ENCODE results near the gene ULK1.

Gene ULK1

DNA sequence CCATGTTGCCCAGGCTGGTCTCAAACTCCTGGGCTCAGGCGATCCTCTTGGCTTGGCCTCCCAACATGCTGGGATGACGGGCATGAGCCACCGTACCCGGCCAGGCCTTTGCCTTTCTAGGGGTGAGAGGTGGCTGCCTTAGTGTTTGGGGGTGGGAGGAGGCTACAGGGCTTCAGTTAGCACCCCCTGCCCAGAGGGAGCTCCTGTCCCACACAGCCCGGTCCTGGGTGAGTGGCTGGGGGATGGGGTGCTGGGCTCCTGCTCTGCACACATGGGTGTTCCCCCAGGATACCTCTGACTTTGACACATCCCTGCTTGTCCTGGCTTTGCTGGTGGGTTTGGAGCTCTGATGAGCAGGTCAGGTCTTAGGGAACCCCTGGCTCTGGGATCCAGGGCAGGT is 9.9 kb downstream of the ULK1 start:
- TF ChIP-seq, protein P1, sequence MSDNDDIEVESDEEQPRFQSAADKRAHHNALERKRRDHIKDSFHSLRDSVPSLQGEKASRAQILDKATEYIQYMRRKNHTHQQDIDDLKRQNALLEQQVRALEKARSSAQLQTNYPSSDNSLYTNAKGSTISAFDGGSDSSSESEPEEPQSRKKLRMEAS (IDR thresholded peaks at IDR 0.05), result no peak
- TF ChIP-seq YY1 (IDR thresholded peaks at IDR 0.05; ENCODE audit: low read depth) (no peak), NFIC (IDR thresholded peaks at IDR 0.05) (no peak), EP300 (IDR thresholded peaks at IDR 0.05; ENCODE audit: borderline replicate concordance) (no peak), ZBTB7A (IDR thresholded peaks at IDR 0.05; ENCODE audit: low read depth) (no peak)
- TF ChIP-seq, protein P2, sequence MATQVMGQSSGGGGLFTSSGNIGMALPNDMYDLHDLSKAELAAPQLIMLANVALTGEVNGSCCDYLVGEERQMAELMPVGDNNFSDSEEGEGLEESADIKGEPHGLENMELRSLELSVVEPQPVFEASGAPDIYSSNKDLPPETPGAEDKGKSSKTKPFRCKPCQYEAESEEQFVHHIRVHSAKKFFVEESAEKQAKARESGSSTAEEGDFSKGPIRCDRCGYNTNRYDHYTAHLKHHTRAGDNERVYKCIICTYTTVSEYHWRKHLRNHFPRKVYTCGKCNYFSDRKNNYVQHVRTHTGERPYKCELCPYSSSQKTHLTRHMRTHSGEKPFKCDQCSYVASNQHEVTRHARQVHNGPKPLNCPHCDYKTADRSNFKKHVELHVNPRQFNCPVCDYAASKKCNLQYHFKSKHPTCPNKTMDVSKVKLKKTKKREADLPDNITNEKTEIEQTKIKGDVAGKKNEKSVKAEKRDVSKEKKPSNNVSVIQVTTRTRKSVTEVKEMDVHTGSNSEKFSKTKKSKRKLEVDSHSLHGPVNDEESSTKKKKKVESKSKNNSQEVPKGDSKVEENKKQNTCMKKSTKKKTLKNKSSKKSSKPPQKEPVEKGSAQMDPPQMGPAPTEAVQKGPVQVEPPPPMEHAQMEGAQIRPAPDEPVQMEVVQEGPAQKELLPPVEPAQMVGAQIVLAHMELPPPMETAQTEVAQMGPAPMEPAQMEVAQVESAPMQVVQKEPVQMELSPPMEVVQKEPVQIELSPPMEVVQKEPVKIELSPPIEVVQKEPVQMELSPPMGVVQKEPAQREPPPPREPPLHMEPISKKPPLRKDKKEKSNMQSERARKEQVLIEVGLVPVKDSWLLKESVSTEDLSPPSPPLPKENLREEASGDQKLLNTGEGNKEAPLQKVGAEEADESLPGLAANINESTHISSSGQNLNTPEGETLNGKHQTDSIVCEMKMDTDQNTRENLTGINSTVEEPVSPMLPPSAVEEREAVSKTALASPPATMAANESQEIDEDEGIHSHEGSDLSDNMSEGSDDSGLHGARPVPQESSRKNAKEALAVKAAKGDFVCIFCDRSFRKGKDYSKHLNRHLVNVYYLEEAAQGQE (IDR thresholded peaks at IDR 0.05; ENCODE audit: low read depth), result no peak

DNA sequence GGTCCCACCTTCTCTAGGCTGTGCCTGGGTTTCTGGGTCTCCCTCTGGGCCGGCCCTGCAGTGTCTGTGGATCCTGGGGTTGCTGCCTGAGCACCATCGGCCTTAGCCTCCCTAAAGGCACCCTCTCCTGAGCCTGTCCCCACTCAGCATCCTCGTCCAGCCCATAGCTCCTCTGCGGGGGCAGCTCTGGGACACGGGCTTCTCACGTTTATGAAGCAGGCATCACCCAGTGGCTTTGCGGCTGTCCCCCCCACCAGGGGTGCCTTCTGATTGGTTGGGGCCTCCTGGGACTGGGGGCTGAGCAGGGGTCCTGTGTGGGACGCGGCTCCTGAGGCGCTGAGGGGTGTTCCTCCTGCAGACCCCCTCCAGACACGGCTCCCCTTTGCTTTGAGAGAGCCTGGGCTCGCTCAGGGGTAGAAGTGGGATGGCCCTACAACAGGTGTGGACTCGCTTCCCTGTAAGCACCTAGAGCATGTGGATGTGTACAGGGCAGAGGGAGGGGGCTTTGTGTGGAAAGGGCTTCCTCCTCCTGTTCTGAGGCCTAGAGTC is 10.7 kb downstream of the ULK1 start:
- TF ChIP-seq, protein P3, sequence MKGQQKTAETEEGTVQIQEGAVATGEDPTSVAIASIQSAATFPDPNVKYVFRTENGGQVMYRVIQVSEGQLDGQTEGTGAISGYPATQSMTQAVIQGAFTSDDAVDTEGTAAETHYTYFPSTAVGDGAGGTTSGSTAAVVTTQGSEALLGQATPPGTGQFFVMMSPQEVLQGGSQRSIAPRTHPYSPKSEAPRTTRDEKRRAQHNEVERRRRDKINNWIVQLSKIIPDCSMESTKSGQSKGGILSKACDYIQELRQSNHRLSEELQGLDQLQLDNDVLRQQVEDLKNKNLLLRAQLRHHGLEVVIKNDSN (IDR thresholded peaks at IDR 0.05), result no peak

DNA sequence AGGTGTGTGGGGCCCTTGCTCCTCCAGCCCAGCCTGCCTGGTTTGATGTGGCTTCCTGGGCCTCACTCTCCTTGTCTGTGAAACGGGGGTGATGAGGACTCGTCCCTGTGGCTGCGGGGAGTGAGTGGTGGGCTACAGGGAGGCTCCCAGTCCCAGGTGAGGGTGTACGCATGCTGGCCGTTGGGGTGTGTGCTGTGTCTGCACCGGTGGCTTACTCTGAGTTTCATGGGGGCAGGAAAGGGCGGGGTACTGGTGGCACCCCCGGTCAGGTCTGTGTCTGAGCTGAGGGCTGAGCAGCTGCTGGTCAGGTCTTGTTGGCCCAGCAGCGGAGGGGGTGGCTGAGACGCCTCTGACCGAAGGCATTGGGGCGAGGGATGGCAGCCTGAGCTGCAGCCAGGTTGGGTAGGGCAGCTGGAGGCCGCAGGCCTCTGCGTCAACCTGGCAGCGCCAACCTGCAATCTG is 11.2 kb downstream of the ULK1 start:
- TF ChIP-seq YY1 (IDR thresholded peaks at IDR 0.05; ENCODE audit: low read depth) (no peak), TAF1 (IDR thresholded peaks at IDR 0.05; ENCODE audit: low read depth) (no peak), TEAD4 (IDR thresholded peaks at IDR 0.05) (no peak), EGR1 (IDR thresholded peaks at IDR 0.05) (no peak), TCF12 (IDR thresholded peaks at IDR 0.05; ENCODE audit: low read depth) (no peak), EP300 (IDR thresholded peaks at IDR 0.05; ENCODE audit: borderline replicate concordance) (no peak), FOXM1 (IDR thresholded peaks at IDR 0.05; ENCODE audit: borderline replicate concordance, low read depth) (no peak), CEBPB (IDR thresholded peaks at IDR 0.05) (no peak), NFIC (IDR thresholded peaks at IDR 0.05) (no peak), RAD21 (IDR thresholded peaks at IDR 0.05; ENCODE audit: low read depth) (no peak), ZBTB7A (IDR thresholded peaks at IDR 0.05; ENCODE audit: low read depth) (no peak), CREB1 (IDR thresholded peaks at IDR 0.05; ENCODE audit: low read depth) (no peak)
- TF ChIP-seq, protein P1 (IDR thresholded peaks at IDR 0.05), result no peak
- TF ChIP-seq, protein P2 (IDR thresholded peaks at IDR 0.05; ENCODE audit: low read depth), result no peak
- TF ChIP-seq, protein P3 (IDR thresholded peaks at IDR 0.05), result no peak

DNA sequence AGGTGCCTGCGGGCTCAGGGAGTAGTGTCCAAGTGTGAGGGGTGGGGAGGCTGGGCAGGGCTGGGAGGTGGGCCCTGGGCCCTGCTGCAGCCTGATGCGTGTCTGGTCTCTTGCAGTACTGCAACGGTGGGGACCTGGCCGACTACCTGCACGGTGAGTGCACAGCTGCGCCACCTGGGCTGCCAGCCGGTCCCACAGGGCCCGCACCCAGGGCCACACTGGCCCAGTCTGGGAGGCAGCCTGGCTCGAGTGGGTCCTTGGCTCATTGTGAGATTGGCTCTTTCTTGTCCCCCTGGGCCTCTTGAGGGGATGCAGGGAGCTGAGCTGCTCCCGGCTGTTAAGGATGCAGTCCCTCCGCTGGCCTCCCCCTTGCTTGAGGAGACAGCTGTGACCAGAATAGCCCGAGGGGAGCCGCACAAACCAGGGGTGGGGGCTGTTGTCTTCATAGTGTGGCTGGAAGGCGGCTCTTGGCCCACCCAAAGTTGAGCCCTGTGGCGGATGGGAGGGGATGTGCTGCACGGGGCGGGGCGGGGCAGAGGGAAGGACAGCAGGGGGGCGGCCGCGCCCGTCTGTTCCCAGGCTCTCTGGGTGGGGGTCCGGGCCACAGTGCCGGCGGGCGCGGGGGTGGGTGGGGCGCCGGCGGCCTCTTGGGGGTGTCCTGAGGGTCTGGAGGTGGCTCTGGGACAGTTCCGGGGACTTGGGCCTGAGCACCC is 13.1 kb downstream of the ULK1 start:
- no peak for TF ChIP-seq YY1 (IDR thresholded peaks at IDR 0.05; ENCODE audit: low read depth)
- TF ChIP-seq, protein P1 (IDR thresholded peaks at IDR 0.05), result no peak
- TF ChIP-seq CEBPB (IDR thresholded peaks at IDR 0.05), result no peak
- no peak for TF ChIP-seq ZBTB7A (IDR thresholded peaks at IDR 0.05; ENCODE audit: low read depth)
- no peak for TF ChIP-seq CREB1 (IDR thresholded peaks at IDR 0.05; ENCODE audit: low read depth)
- TF ChIP-seq EP300 (IDR thresholded peaks at IDR 0.05; ENCODE audit: borderline replicate concordance), result no peak
- TF ChIP-seq, protein P3 (IDR thresholded peaks at IDR 0.05), result no peak
- TF ChIP-seq, protein P2 (IDR thresholded peaks at IDR 0.05; ENCODE audit: low read depth), result no peak
- no peak for TF ChIP-seq NFIC (IDR thresholded peaks at IDR 0.05)
- TF ChIP-seq EGR1 (IDR thresholded peaks at IDR 0.05), result no peak
- TF ChIP-seq TCF12 (IDR thresholded peaks at IDR 0.05; ENCODE audit: low read depth), result no peak
- TF ChIP-seq TEAD4 (IDR thresholded peaks at IDR 0.05), result no peak
- TF ChIP-seq TAF1 (IDR thresholded peaks at IDR 0.05; ENCODE audit: low read depth), result no peak
- TF ChIP-seq RAD21 (IDR thresholded peaks at IDR 0.05; ENCODE audit: low read depth), result no peak
- TF ChIP-seq FOXM1 (IDR thresholded peaks at IDR 0.05; ENCODE audit: borderline replicate concordance, low read depth), result no peak
